HEK293T (cell line): ENCODE data around the gene RNF227.

Experiments
- FOXK2 ChIP-seq: fragments of 450-650 bp; IDR thresholded peaks from 2 replicates; pipeline ENCODE4 v1.6.1; 2016; ENCODE audit warnings: mild to moderate bottlenecking
- PKNOX1 ChIP-seq: fragments of 450-650 bp; IDR thresholded peaks from 2 replicates; pipeline ENCODE4 v1.6.1; 2016

- TF ChIP-seq FOXK2 (no peak), PKNOX1 (no peak)
Observed at GRCh38 chr17:7882629-7883028, 33.5 kb downstream of the RNF227 start.
